Measurements from ENCODE around the gene TSACC.

DNA sequence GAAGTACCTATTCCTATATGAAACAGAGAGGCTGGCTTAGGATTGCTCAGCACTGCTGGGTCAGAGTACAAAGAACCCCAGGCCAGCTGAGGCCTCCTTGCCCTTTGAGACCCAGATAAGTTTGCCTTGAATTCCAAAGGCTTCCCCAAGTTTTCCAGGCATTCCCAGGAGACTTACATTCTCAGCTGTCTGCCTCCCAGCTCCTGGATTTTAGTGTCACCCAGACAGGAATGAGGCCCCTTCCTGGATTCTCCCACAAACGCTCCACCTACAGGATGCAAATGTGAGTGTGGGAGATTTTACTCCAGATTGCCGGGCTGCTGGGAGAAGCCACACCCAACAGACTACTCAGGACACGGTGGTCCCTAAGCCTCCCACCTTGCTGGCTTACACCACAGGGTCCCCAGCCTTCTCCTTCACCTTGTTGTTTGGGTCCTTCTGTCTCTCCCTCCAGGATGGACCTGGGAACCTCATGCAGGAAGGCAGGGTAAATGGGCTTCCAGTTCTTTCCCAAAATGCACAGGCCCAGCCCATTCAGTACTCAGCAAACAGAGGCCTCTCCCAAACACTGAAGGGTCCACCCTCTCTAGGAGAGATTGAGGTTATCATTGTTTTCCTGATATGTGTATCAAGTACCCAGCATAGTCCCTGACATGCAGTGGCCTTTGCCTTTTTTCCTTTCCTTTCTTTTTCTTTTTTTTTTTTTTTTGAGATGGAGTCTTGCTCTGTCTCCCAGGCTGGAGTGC, 41.3 kb downstream of the TSACC start:
- TF ChIP-seq, protein P1, sequence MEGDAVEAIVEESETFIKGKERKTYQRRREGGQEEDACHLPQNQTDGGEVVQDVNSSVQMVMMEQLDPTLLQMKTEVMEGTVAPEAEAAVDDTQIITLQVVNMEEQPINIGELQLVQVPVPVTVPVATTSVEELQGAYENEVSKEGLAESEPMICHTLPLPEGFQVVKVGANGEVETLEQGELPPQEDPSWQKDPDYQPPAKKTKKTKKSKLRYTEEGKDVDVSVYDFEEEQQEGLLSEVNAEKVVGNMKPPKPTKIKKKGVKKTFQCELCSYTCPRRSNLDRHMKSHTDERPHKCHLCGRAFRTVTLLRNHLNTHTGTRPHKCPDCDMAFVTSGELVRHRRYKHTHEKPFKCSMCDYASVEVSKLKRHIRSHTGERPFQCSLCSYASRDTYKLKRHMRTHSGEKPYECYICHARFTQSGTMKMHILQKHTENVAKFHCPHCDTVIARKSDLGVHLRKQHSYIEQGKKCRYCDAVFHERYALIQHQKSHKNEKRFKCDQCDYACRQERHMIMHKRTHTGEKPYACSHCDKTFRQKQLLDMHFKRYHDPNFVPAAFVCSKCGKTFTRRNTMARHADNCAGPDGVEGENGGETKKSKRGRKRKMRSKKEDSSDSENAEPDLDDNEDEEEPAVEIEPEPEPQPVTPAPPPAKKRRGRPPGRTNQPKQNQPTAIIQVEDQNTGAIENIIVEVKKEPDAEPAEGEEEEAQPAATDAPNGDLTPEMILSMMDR (IDR thresholded peaks at IDR 0.05): no peak
- TF ChIP-seq POLR2A (IDR thresholded peaks at IDR 0.05; ENCODE audit: low read depth): no peak

Data from esophagus muscularis mucosa (tissue), 3 donors.